NK-92 (cell line): ENCODE measurements around the gene ZNF511.

ENCODE experiments used
- DNase-seq: peaks from one replicate; lab custom pipeline; 2025; ENCODE audit not compliant: unreplicated experiment; lab: John Stamatoyannopoulos, UW

The ZNF511 gene

DNA sequence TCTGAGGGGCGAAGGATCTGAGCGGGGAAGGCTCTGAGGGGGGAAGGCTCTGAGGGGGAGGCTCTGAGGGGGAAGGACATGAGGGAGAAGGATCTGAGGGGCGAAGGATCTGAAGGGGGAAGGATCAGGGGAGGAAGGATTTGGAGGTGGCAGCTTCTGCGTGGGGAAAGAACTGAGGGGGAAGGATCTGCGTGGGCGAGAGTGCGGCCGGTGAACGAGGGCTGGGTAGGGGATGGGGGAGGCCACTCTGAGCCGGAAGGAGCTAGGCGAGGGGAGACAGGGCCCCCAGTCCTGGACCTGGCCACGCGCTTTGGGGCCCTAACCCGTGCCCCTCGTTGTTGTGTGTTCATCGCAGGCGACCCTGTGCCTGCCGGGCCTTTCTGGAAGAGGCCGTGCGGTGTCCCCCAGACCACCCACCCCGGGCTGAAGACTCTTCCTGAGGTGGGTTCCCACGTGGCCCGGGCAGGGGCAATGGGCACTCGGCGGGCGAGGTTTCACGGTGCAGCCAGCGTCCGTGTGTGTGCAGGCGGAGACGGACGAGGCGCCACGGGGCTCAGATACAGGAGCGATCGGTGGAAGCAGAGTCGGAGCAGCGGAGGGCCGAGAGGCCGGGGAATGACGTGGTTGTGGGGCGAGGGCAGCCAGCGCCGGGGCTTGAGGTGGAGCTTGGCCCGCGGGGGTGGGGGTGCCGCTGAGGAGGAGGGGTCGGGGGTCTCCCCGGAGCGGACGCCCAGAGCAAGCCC lies 26.0 kb downstream of the ZNF511 start:
- no peak for DNase-seq

GRCh38 chr10:133335246-133336117 lies 26.8 kb downstream of the ZNF511 start:
- peak; percentile 36 for DNase-seq

DNA sequence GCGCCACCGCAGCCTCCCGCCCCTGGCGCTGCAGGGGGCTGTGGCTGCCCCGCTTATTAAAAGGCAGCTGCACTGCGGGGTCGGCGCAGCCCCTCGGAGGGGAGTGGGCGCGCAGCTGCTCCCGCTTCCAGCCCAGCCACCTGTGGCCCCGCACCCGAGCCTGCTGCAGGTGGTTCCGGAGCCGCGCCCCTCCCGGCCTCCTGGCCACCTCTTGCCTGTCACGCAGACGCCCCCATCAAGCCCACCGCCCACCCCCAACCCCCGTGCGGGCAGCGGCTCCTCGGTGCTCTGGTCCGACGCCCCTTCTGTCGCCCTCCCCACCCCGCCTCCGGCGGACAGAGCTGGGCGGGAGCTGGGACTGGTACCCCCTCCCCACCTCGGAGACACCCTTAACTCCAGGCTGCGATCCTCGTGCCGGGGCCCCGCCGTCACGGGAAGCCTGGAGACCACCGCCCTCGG lies 27.4 kb downstream of the ZNF511 start:
- DNase-seq, result no peak

GRCh38 chr10:133336577-133337369 lies 28.1 kb downstream of the ZNF511 start, which contains the start of gene CALY:
Gene CALY, minus strand, starts transcription at chr10:133336896. Its CDS starts 7,907 bp downstream, at chr10:133328989.
- no peak for DNase-seq

DNA sequence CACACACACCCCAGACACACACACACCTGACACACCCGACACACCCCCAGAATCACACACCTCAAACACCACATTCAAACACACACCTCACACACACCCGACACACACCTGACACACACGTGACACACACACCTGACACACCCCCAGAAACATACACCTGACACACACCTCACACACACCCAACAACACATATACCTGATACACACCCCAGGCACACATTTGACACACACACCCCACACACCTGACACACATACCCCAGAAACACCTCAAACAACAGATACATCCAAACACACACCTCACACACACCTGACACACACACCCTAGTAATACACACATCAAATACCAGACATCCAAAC lies 28.6 kb downstream of the ZNF511 start:
- no peak for DNase-seq

DNA sequence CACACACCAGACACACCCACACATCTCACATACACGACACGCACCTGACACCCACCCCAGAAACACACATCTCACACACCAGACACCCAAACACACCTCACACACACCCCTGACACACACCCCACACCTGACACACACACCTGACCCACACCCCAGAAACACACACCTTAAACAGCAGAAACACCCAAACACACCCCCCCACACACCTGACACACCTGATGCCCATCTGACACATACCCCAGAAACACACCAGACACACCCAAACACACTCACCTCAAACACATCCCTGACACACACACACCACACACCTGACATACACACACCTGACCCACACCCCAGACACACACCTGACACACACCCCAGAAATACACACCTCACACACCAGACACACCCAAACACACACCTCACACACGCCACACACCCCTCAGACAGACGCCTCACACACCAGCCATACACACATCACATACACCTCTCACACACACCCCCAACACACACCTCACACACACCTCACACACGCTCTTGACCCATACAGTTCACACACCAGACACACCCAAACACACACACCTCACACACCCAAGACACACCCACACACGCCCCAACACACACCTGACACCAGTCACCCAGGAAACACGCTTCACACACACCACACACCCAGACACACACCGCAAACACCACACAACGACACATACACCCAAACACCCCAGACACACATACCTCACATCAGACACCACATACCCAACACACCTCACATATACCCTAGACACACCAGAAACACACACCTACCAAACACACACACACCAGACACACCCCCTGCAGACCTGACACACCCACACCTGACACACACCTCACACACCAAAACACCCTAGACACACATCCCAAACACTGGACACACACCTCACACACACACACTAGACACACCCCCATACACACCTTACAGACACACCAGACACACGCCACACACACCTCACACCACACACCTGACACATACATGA lies 29.7 kb downstream of the ZNF511 start:
- DNase-seq, result no peak

DNA sequence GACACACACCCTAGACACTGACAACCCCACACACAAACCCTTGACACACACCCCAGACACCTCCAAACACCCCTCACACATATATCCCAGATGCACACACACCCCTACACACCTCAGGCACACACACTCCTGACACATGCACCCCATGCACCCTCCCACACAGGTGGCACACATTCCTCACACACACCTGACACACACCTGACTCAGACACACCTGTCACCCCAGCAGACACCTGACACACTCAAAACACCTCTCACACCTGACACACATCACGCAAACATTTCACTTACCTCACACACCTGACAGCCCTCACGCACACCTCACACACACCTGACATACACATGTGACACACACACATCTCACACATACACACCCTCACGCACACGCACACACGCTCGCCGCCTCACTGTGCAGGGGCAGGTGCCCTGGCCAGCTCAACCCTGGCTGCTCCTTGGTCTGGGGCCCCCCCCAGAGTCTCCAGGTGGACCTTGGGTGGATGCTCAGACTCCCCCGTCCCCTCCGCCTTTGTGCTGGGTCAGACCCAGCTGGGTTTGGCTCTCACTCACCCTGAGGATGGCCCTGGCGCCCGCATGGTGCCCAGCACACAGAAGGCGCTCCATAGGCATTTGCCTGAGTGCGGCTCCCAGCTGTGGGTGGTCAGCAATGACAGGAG lies 31.1 kb downstream of the ZNF511 start:
- DNase-seq, result no peak

DNA sequence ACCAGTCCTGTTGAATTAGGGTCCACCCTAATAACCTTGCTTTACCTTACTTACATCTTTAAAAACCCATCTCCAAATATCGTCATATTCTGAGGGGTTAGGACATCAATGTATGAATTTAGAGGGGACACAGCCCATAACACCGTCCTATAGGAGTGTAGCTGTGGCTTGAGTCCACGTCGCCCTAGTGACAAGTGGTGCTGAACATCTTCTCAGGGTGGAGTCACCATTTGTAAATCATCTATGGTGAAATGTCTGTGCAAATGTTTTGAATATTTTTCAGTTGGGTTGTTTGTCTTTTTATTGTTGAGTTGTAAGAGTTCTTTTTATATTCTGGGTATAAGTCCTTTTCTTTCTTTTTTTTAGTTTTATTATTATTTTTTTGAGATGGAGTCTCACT lies 33.3 kb downstream of the ZNF511 start:
- no peak for DNase-seq

GRCh38 chr10:133342942-133343341 lies 34.2 kb downstream of the ZNF511 start:
- DNase-seq, result no peak

DNA sequence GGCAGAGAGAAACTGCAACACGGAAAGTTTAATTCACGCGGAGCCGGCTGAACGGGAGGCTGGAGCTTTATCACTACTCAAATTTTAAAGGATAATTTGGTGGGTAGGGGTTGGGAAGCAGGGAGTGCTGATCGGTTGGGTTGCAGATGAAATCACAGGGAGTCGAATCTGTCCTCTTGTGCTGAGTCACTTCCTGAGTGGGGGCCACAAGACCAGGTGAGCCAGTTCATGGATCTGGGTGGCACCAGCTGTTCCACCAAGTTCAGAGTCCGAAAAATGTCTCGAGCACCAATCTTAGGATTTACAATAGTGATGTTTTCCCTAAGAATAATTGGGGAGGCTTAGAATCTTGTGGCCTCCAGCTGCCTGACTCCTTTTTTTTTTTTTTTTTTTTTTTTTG lies 34.8 kb downstream of the ZNF511 start:
- no peak for DNase-seq

DNA sequence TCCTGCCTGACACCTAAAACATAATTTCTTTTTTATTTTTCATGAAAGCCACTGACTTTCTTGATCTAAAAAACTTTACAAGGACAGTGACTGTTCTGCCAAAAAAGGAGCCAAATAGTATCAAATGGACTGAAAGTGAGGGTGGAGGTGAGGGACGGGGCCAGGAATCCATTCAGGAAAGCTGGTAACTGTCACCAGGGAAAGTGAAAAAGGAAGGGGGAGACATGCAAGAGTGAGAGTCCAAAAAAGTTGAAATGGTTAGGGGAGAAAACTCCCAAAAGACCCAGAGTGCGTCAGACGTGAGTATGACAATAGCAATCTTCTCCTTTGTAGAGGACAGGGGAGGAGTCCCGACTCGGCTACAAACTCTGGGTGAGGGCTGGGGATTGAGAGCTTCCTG lies 35.5 kb downstream of the ZNF511 start:
- DNase-seq, result no peak

DNA sequence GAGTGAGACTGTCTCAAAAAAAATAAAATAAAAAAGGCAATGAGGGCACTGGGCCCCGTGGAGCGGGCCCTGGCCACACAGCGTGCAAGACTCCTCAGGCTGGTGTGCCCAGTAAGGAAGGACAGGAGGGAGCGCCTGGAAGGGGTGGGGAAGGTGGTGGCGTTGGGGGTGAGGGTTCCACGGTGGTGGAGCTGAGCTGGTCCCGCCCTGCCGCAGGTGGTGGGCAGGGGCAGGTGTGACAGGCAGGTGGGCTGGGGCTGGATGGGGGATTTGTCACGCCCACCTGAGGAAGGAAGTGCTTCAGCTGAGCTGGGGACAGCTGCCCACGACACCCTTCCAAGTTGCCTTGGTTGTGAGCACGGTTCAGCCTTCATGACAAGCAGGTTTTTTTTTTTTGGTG lies 37.7 kb downstream of the ZNF511 start:
- no peak for DNase-seq

GRCh38 chr10:133347710-133348517 lies 39.2 kb downstream of the ZNF511 start:
- DNase-seq, result no peak

GRCh38 chr10:133349160-133349568 lies 40.5 kb downstream of the ZNF511 start:
- DNase-seq, result no peak

- no peak for DNase-seq
Measured at GRCh38 chr10:133349577-133350011, 40.9 kb downstream of the ZNF511 start.

DNA sequence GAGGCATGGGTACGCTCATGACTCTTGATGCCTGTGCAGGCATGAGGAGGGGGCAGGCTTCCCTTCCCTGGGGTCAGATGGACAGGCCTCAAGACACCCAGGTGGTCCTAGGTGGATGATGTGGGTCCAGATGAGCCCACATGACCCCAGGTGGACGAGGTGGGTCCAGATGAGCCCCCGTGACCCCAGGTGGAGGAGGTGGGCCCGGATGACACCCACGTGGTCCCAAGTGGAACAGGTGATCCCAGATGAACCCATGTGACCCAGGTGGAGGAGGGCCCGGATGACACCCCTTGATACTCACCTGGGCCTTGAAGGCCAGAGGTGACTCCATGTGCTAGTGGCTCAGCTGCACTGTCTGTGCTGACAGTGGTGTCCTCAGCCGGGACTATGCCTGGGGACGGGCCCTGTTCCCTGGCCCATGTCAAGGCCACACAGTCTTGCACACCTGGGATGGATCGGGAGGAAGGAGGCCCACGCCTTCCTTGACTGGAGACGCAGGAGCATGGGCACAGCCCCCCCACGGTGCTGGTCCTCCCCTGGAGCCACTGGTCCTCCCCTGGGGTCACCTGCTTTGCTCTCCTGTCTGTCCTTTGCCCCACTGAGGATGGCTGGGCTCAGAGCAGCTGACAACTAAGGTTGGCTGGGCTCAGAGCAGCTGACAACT lies 41.7 kb downstream of the ZNF511 start:
- DNase-seq, result no peak

DNA sequence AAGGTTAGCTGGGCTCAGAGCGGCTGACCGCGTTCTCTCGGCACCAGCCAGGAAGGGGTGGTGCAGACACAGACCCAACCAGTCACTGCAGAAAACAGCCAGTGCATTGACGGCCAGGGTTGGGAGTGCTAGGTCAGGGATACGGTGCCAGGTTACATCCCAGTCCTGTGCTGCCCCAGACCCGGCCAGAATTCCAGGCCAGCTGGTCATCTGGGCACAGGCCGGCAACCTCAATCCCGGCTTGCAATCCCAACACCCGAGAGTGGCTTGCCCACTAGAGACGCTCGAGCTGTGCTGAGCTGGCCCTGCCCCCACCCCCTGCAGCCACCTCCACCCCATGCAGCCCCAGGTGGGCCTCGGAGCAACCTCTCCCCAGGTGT lies 42.2 kb downstream of the ZNF511 start:
- no peak for DNase-seq
